Left renal pelvis (tissue), 4 donors: ENCODE results near the gene MED26. TPM values are rescaled to one million over a fixed set of nuclear protein-coding genes. Genes with fewer than 3 reads are reported as not detected.
"Not testable (repeated sequence)": the region's sequence is repeated elsewhere in the genome, so short reads cannot be mapped to it uniquely, and the experiment has no call there.

Experiments
- DNase-seq, 4 donors: peaks; one replicate each; pipeline ENCODE4 v3.0.0-alpha.2; 2013; ENCODE audit warnings: low read depth in 4 of 4, low spot score in 3 of 4
- polyA plus RNA-seq, 4 donors: library from polyadenylated mRNA; unstranded; fragments of 120-200 nt; gene quantifications; one replicate each; pipeline ENCODE4 v1.2.1, GENCODE V29; 2013; ENCODE audit not compliant: insufficient read length in 4 of 4

The MED26 gene, protein sequence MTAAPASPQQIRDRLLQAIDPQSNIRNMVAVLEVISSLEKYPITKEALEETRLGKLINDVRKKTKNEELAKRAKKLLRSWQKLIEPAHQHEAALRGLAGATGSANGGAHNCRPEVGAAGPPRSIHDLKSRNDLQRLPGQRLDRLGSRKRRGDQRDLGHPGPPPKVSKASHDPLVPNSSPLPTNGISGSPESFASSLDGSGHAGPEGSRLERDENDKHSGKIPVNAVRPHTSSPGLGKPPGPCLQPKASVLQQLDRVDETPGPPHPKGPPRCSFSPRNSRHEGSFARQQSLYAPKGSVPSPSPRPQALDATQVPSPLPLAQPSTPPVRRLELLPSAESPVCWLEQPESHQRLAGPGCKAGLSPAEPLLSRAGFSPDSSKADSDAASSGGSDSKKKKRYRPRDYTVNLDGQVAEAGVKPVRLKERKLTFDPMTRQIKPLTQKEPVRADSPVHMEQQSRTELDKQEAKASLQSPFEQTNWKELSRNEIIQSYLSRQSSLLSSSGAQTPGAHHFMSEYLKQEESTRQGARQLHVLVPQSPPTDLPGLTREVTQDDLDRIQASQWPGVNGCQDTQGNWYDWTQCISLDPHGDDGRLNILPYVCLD
- polyA plus RNA-seq: 1 to 10 TPM; 6.4 to 8.2 (median 7.0) TPM

DNA sequence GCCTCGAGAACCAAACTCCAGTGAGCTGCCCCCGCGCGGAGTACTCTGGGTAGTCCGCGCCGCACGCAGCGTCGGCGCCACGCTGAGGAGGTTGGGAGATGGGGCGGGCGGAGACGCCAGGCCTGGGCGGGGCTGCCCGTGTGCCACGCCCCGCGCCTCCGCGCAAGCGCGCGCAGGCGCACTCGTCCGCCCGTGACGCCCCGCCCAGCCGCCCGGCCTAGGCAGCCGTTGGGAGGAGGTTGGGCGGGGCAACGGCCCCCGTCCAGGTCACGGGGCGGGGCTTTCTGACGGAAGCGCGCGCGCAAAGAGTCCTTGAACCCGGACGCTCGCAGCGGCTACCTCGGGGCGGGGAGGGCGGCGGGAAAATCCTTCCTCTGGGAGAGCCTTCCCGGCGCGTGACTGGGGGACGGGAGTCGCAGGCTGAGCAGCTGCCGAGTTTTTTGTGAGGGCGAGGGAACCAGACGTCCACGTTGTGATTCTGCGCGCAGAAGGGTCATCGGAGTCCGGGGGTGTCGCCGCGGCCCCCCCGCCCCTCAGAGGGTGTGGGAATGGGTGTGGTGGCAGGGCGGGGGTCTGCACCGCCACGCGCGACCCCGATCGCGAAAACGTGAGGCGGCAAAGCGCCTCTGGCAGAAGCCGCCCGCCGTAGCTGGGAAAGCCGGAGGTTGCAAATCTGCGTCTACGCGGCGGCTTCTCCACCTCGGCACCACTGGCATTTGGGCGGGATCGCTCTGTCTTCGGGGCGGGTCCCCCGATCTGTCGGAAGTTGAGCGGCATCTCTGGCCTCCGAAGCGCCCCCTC lies at the start of gene MED26:
Gene MED26, minus strand, starts transcription at position 22 of the 801 bp plus-strand sequence. CDS start 261 bp downstream, outside the sequence.
- DNase-seq: peak; percentile 84 to 96 (median 92)

GRCh38 chr19:16677055-16677454 lies 49.1 kb upstream of the MED26 start:
- no peak for DNase-seq

GRCh38 chr19:16676101-16676798 lies 48.2 kb upstream of the MED26 start:
- no peak for DNase-seq

GRCh38 chr19:16673839-16674238 lies 45.8 kb upstream of the MED26 start:
- DNase-seq: not testable (repeated sequence)

- DNase-seq: no peak
These were observed 45.2 kb upstream of the MED26 start for GRCh38 chr19:16673231-16673630.

DNA sequence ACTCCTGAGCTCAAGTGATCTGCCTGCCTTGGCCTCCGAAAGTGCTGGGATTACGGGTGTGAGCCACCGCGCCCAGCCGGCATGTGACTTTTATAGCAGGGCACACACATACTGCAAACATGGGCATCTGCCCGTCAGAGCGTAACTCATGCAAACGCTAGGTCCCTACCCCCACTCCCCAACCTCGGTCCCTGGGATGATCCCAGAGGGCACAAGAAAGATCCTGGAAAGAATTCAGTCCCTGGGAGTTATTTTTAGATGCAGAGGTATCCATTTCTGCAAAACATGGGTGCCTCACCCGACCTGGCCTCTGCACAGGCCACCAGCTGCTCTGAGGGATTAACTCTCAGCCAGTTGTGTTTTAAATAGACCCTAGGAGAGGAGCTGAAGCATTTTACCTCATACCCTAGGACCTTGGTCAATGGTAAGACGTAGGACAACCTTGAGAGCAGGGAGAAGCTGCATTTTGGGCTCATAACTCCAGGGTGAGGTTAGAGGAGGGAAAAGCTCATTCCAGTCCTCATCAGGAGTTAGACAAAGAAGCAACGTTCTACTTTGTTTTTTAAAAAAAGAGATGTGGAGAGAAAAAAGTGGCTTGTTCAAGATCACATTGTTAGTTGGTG lies 43.8 kb upstream of the MED26 start:
- no peak for DNase-seq

- DNase-seq: no peak
These were observed 42.3 kb upstream of the MED26 start for GRCh38 chr19:16670291-16670690.

- DNase-seq: not testable (repeated sequence)
These were observed 40.7 kb upstream of the MED26 start for GRCh38 chr19:16668702-16669101.

DNA sequence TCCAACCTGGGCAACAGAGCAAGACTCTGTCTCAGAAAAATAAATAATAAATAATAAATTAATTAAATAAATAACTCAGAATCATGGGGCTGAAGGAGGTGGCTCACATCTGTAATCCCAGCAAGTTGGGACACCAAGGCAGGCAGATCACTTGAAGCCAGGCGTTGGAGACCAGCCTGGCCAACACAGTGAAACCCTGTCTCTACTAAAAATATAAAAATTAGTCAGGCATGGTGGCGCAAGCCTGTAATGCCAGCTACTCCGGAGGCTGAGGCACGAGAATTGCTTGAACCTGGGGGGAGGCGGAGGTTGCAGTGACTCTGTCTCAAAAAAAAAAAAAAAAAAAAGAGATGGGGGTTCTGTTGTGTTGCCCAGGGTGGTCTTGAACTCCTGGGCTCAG lies 40.2 kb upstream of the MED26 start:
- DNase-seq: no peak

- DNase-seq: no peak
These were observed 33.6 kb upstream of the MED26 start for GRCh38 chr19:16661480-16662034.

- DNase-seq: no peak
These were observed 32.9 kb upstream of the MED26 start, which contains the start of gene TMEM38A for GRCh38 chr19:16660763-16661479. TSS of gene TMEM38A (plus strand) at chr19:16661139. CDS start at chr19:16661218, 79 bp downstream.

- DNase-seq: peak; percentile 96 to 99 (median 98)
These were observed 32.1 kb upstream of the MED26 start, which contains the start of gene SMIM7 for GRCh38 chr19:16659832-16660708. TSS of gene SMIM7 (minus strand) at chr19:16660144. CDS start at chr19:16660110, 34 bp downstream.

- no peak for DNase-seq
These were observed 31.4 kb upstream of the MED26 start for GRCh38 chr19:16659464-16659831.

GRCh38 chr19:16657384-16657783 lies 29.4 kb upstream of the MED26 start:
- no peak for DNase-seq

- no peak for DNase-seq
These were observed 27.7 kb upstream of the MED26 start for GRCh38 chr19:16655727-16656126.

DNA sequence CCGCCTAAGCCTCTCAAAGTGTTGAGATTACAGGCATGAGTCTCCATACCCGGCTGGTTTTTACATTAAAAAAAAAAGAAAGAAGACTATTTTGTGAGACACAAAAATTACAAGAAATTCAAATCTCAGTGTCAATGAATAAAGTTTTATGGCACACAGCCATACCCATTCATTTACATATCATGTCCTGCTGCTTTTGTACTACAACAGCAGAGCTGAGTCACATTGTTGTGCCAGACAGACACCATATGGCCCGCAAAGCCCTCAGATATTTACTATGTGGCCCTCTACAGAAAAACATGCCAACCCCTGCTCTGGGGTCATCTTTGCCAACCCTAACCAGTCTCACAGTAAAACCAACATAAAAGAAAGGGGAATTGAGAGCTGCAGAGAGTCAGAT lies 26.6 kb upstream of the MED26 start:
- no peak for DNase-seq

GRCh38 chr19:16654140-16654539 lies 26.1 kb upstream of the MED26 start:
- no peak for DNase-seq

- DNase-seq: no peak
These were observed 24.9 kb upstream of the MED26 start for GRCh38 chr19:16652854-16653253.
